Stimulated activated CD8-positive, alpha-beta memory T cell treated with anti-CD3 and anti-CD28 coated beads, Interleukin-7, amount 100 ng/mL, for 4 hours (primary cell): ENCODE data around the gene BBOX1.
"Not testable (repeated sequence)": the region's sequence is repeated elsewhere in the genome, so short reads cannot be mapped to it uniquely, and the experiment has no call there.

ENCODE experiments used
- DNase-seq, 2 donors: peaks; one replicate each; pipeline ENCODE4 v3.0.0-alpha.2; 2020; ENCODE audit warnings: low read depth in 2 of 2

The BBOX1 gene

GRCh38 chr11:27124514-27125264 is 84.1 kb downstream of the BBOX1 start:
- no peak for DNase-seq

- no peak for DNase-seq
These were observed 89.1 kb downstream of the BBOX1 start for GRCh38 chr11:27129686-27130085.

GRCh38 chr11:27130806-27131205 is 90.2 kb downstream of the BBOX1 start:
- DNase-seq: no peak

GRCh38 chr11:27135924-27136329 is 95.3 kb downstream of the BBOX1 start:
- not testable (repeated sequence) for DNase-seq

- no peak for DNase-seq
These were observed 98.1 kb downstream of the BBOX1 start for GRCh38 chr11:27138716-27139115.

GRCh38 chr11:27139742-27140367 is 99.2 kb downstream of the BBOX1 start:
- DNase-seq: no peak

DNA sequence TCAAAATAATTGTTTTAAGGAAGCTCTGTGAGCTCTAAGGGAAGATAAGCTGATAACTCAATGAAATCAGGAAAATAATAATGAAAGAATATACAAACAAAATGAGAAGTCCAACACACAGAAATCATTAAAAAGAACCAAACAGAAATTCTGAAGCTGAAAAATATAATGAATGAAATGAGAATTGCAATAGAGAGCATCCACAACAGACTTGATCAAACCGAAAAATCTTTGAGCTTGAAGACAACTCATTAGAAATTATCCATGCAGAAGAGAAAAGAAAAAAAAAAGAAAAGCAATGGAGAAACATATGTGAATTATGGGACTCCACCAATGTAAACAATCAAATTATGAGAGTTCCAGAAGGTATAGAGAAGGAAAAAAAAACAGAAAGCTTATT is 101.0 kb downstream of the BBOX1 start:
- no peak for DNase-seq

- no peak for DNase-seq
These were observed 107.3 kb downstream of the BBOX1 start for GRCh38 chr11:27147916-27148315.

GRCh38 chr11:27148506-27148905 is 107.9 kb downstream of the BBOX1 start:
- DNase-seq: no peak

DNA sequence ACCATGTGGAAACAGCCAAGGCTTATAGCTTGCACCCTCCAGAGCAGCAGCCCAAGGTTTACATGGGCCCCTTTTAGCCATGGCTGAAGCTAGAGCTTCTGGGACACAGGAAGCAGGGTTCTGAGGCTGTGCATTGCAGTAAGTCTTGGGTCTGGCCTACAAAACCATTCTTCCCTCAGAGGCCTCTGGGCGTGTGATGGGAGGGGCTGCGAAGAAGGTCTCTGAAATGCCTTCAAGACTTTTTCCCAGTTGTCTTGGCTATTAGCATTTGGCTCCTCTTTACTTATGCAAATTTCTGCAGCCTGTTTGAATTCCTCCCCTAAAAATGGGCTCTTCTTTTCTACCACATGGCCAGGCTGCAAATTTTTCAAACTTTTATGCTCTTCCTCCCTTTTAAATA is 109.5 kb downstream of the BBOX1 start:
- no peak for DNase-seq

DNA sequence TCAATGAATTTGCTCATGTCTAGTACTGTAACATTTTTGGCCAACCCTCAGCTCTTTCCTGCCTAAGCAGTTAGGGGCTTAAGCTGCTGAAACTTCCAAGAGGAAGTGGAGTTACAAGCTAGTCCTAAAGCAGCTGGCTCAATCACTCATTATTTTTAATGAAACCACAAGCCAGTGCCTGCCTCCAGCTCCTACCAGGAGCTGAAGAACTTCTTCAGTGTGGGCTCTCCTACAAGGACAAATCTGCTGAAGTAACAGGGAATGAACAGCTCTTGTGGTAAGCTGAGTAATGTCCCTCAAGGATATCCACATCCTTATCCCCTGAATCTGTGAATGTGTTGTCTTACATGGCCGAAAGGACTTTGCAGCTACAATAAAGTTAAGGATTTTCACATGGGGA is 112.5 kb downstream of the BBOX1 start:
- DNase-seq: no peak

- DNase-seq: no peak
These were observed 118.1 kb downstream of the BBOX1 start for GRCh38 chr11:27158456-27159334.

- DNase-seq: no peak
These were observed 118.7 kb downstream of the BBOX1 start for GRCh38 chr11:27159335-27159679.

DNA sequence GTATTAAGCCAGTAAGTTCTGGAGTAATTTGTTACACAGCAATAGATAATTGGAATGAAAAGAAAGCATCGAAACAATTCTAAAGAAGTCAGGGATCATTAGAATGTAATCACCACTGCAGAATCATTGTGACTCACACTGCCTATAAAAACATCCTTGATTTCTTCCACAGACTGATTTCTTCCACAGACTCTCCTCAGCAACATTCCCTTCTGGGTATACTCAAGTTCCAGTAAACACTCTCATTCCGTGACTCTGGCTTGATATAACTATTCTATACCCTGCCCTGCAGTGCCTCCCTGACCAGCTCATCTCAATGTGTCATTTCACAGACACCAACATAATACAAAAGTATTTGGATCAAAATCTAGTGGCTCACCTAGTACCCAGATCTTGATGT is 120.5 kb downstream of the BBOX1 start:
- DNase-seq: no peak

DNA sequence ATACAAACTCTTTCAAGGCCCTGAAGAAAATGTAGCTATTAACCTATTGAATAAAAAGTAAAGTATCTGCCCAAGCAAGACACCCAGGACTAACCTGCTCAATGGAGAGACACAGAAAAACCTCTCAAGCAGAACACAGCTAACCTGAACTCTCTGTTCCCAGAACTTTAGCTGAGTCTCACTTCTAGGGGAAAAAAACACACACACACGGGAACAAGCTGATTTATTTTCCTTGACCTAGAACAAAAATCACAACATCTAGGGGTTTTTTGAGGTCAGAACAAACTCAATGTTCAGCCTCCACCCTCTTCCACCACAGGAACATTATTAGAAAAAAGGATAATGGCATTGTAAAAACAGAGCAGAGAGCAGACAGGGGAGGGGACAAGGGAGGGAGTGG is 121.6 kb downstream of the BBOX1 start:
- DNase-seq: no peak

GRCh38 chr11:27166130-27166529 is 125.5 kb downstream of the BBOX1 start:
- no peak for DNase-seq

GRCh38 chr11:27171376-27171958 is 130.9 kb downstream of the BBOX1 start:
- no peak for DNase-seq

DNA sequence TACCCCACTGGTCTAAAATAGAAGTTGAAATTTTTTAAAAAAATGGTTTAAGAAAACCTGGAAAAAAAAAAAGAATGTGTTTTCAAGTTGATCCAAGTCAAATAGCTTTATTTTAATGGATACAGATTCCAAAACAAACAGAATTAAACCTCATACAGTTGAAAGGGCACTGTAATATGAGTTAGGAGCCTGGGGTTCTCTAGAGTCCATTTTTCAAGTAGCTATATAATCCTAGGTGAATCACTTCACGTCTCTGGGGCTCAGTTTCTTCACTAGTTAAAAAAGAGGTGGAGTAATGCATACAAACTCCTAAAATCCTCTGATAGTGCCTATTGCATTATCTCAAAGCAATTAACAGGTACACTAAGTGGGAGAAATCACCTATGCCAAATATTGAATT is 132.9 kb downstream of the BBOX1 start:
- no peak for DNase-seq

DNA sequence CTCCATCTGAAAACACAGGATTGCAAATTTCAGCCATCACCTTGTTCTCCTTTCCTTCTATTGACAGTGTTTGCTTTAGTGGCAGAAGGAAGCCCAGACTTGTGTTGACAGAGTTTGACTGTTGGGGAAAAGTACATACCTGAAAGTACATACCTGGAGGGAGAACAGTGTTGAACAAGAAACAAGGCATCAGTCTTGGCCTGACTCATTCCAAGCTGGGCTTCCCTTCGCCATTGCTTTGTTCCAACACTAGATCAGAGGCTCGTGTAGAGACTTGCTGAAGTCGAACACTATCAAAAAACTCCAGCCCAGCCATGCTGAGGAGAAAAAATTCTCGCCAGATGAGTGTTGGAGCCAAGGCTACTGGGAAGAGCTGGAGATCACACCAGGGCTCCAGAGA is 133.4 kb downstream of the BBOX1 start:
- no peak for DNase-seq

GRCh38 chr11:27174672-27175210 is 134.1 kb downstream of the BBOX1 start:
- DNase-seq: no peak

GRCh38 chr11:27175562-27175961 is 134.9 kb downstream of the BBOX1 start:
- not testable (repeated sequence) for DNase-seq
